Measurements from ENCODE around the gene ALAS1.

ALAS1 gene

GRCh38 chr3:52200981-52201679 is 3.2 kb downstream of the ALAS1 start:
- DNase-seq, result no peak

- DNase-seq, result no peak
Measured at GRCh38 chr3:52202384-52203077, 4.6 kb downstream of the ALAS1 start.

DNA sequence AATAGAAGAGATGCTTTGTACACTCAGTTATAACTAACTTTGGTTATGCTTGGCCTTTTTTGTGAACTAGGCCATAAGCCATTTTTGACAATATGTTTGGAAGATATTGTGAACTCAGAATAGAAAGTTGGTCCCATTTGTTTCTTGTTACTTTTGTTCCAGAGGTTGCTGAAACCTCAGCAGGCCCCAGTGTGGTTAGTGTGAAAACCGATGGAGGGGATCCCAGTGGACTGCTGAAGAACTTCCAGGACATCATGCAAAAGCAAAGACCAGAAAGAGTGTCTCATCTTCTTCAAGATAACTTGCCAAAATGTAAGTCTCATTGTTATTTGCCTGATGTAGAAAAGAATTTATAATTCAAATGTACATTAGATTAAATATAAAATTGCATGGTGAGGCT is 5.7 kb downstream of the ALAS1 start:
- no peak for DNase-seq

DNA sequence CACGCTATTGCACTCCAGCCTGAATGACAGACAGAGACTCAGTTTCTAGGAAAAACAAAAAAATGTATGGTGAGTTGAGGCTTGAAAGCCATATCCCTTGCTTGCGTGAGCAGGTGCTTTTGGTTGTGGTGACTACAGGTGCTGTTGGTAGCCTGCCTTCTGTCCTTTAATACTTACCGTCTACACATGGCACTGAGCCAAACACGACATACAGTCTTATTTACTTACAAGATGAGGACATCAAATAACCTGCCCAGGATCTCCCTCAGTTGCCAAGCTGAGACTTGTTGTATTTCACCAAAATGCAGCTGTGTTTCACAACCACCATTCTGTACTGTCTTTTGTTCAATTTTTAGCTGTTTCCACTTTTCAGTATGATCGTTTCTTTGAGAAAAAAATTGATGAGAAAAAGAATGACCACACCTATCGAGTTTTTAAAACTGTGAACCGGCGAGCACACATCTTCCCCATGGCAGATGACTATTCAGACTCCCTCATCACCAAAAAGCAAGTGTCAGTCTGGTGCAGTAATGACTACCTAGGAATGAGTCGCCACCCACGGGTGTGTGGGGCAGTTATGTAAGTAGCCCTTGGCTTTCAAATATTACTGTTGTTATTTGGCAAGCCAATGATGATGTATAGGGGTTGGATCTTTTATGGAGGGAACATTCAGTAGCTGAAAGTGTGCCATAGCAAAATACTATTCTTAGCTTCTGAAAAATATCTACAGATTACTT is 6.5 kb downstream of the ALAS1 start:
- DNase-seq, result no peak

- DNase-seq, result no peak
Measured at GRCh38 chr3:52205727-52206372, 7.9 kb downstream of the ALAS1 start.

- DNase-seq, result no peak
Measured at GRCh38 chr3:52208556-52208955, 10.6 kb downstream of the ALAS1 start.

DNA sequence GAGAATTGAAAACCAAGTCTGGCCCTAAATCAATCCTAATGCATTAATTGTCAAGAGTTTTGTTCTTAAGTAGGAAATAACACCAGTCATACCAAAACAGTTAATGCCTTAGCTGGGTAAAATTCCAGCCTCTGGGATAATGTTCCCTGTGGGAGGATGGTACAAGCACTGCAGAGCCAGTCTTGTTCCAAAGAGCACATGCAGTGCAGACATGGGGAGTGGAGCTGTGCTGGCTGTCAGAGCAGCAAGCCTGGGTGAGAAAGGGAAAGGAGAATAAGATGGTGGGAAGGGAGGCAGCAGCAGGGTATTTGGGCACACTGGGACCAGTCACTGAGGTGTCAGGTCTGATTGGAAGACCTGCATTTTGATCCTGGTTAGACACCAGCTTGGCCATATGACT is 12.1 kb downstream of the ALAS1 start:
- no peak for DNase-seq

GRCh38 chr3:52210550-52211046 is 12.6 kb downstream of the ALAS1 start:
- DNase-seq, result no peak

DNA sequence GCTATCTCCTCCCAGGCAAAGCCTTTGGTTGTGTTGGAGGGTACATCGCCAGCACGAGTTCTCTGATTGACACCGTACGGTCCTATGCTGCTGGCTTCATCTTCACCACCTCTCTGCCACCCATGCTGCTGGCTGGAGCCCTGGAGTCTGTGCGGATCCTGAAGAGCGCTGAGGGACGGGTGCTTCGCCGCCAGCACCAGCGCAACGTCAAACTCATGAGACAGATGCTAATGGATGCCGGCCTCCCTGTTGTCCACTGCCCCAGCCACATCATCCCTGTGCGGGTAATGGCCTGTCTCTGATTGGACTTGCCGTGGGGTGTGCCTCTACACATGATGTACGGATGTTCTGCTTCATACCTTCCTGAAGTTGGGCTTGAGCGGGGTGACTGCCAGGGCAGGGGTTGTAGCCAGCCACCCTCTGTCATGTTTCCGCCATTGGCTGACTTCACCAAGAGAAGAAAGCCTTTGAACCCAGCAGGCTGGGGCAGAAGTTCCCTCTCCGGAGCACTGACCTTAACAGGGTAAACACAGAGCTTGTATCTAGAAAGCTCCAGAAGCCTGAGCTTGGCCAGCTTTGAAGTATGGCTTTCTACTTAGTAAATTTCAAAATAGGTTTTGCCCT is 13.4 kb downstream of the ALAS1 start:
- no peak for DNase-seq

DNA sequence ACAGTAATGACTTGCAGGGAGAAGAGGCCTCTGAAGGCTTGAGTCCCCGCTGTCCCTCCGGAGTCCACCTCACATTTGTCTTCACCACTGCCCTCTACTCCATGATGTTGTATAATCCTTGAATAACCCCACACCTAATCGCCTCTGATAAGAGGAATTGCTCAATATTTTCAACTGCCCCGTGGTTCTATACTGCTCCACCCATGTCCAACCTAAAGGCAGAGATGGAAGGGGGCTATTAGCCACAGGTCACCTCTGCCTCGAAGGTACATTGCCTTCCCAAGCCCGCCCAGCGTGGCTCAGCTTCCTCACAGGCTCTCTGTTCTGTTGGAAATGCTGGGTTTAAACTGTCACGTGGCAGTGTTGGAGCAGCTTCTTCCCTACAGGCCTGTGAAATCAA is 15.0 kb downstream of the ALAS1 start:
- DNase-seq, result no peak

- no peak for DNase-seq
Measured at GRCh38 chr3:52213901-52214300, 15.9 kb downstream of the ALAS1 start.

DNA sequence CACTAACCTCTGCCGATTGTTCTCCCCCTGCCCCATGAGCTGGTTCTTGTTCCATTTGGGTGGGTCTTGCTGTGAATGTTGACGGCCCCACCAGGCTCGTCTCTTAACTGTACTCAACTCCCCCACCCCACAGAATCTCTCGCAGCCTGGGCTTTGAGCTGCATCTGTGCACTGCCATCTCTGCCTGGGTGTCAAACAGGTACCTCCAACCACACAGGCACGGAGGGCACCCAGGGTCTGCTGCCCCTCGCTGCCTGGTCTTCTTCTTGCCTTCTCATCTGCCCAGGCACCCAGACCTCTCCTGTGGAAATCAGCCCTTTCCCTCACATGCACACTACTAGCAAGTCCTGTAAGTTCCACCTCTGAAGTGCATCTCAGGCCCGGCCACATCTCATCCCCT is 17.4 kb downstream of the ALAS1 start:
- DNase-seq, result no peak

GRCh38 chr3:52216585-52217408 is 18.8 kb downstream of the ALAS1 start:
- DNase-seq, result no peak

DNA sequence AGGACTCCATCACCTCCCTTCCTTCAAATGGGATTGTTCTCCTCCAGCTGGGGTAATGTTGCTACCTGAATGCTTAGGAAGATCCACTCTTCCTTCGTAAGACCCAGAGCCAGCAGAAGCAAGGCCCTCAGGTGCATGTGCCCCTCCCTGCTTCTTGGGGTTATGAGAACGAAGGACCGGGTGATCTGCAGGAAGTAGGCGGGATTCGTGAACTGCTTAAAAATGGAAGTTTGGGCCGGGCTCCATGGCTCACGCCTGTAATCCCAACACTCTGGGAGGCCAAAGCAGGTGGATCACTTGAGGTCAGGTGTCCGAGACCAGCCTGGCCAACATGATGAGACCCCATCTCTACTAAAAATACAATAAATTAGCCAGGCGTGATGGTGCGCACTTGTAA is 19.4 kb downstream of the ALAS1 start:
- no peak for DNase-seq

DNA sequence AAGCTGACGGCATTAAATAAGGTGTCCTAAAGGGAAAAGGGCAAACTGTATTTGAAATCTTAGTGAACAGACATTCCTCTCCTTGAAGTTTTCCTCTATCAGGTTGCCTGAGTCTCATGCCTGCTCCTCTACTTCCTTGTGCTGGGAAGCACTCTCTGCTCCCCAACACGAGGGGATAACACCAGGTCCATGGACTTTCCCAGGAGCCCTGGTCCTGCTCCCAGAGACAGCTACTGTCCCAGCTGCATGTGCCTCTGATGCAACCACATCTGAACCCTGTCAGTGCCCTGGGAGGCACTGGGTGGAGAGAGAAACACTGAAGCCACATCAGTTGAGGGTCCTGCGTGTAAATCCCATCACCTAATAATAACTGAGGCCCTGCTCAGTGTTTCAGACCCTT is 20.1 kb downstream of the ALAS1 start:
- DNase-seq, result no peak

DNA sequence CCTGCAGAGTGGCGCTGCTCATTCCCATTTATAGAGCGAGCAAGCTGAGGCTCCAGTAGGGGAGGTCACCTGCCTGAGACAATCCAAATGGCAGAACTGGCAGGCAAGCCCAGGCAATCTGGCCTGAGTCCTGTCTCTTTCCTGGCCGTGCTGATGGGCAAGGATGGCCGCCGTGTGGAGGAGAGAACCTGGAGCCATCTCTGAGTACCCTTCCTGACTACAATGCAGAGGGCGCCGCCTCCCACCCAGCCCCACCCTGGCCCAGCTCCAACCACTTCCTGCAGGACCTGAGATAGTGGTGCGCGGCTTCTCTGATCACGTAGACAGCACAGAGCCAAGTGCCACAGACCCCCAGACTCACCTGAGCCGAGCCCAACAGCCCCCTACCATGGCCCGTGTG is 20.5 kb downstream of the ALAS1 start:
- no peak for DNase-seq

DNA sequence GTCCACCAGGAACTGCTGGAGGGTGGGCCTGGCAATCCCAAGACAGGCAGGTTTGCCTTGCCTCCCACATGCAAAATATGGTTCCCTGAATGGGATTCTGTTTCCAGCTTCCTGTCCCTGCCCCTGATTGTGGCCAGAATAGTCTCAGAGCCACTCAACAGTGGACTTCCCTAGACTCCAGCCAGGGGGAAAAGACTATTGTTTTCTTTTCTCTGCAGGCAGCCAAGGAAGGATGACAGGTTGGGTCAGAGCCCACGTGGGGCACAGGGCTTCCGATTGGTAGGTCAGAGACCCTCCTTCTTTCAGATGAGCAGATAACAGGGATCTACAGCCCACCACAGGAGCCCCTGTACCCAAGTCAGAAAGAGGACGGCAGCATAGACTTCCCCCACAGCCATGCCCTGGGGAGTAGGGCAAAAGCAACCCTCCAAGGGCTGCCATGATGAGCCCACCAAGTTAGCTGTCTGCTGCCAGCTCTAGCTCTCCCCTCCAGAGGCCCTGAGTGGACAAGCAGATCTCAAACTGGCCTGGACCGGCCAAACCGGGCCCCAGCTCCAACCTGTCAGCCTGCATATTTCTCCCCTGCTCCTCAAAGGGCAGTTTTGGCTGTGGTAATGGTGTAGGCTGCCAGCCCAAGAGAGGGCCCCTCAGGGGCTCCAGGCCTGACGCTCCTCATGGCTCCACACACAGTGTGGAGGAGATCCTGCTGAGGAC is 21.1 kb downstream of the ALAS1 start:
- DNase-seq, result no peak

DNA sequence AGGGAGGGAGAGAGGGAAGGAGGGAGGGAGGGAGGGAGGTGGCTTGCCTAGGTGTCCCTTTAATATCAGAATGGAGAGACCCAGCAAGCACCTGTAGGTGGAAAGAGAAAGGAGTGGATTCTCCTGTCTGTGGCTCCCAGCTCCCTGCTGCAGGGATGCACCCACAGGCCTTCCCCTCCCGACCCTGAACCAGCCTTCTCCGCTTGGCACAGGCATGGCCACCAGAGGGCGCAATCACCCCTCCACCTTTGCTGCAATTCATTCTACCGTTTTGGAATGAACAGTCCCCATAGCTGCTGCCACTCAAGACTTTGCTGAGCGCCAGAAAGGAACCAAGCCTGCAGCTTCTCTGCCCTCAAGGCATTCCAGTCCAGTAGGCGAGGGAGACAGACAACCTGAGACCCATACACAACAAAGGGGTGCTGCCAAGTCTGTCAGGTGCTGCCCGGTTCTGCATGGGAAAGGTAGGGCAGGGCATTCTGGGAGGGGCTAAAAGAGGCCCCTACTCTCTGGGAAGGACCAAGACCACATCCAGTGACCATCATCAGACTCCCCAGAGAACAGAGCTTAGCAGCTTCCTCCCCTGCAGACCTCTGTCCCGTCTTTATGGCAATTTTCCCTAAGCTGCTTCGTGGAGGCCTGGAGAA is 22.5 kb downstream of the ALAS1 start:
- DNase-seq, result peak; percentile 37 to 70

DNA sequence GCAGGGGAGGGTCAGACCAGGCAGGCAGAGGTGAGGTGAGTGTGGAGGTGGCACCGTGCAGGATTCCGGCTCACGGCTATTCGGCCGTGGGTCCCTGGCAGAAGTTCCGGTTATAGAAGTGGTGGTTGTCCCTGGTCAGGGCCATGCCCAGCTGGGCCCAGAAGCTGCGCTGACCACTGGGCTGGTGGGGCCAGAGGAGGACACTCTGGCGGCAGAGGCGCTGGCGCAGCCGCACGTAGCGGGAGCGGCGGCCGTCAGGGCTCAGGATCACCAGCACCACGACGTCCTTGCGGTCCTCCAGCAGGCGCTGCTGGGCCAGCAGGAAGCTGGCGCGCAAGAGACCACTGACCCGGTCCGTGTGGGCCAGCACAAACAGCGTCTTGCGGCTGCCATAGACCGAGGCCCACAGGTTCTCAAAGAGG is 23.2 kb downstream of the ALAS1 start:
- no peak for DNase-seq

- DNase-seq, result no peak
Measured at GRCh38 chr3:52221563-52222318, 23.8 kb downstream of the ALAS1 start.
